ENCODE measurements around the gene COL5A3. TPM values are rescaled to one million over a fixed set of nuclear protein-coding genes. Genes with fewer than 3 reads are reported as not detected.

COL5A3 gene
- total RNA-seq, 1 experiment from 2014 or later: 0.26 TPM

- no peak for DNase-seq
- intact Hi-C loops (cut with micrococcal nuclease; ENCODE audit: unreplicated experiment): no loop called here
- H3K27me3 Mint-ChIP-seq (ENCODE audit: unreplicated experiment): peaks cover 30% of the 10 kb centered on the region
Observed at GRCh38 chr19:10044390-10044789, 34.1 kb upstream of the COL5A3 start.

GRCh38 chr19:10043286-10043927 lies 33.1 kb upstream of the COL5A3 start:
- H3K27me3 Mint-ChIP-seq (ENCODE audit: unreplicated experiment): peaks cover 20% of the 10 kb centered on the region
- H3K27ac Mint-ChIP-seq (ENCODE audit: unreplicated experiment): no peak overlapping the region
- H3K4me3 Mint-ChIP-seq (ENCODE audit: low read depth, unreplicated experiment): no peak overlapping the region
- no peak for DNase-seq
- TF ChIP-seq CTCF (IDR thresholded peaks at IDR 0.05; ENCODE audit: unreplicated experiment): no peak
- H3K9me3 Mint-ChIP-seq (ENCODE audit: low read depth, unreplicated experiment): no peaks in the 10 kb centered on the region
- intact Hi-C loops (cut with micrococcal nuclease; ENCODE audit: unreplicated experiment): no loop called here
- BruUV-seq (replicated peaks): no TSS peak
- H3K4me1 Mint-ChIP-seq (ENCODE audit: low read depth, unreplicated experiment): no peaks in the 10 kb centered on the region
- no peaks in the 10 kb centered on the region for H3K36me3 Mint-ChIP-seq (ENCODE audit: insufficient read depth, unreplicated experiment)
- CTCF ChIA-PET: no interaction called here

More at GRCh38 chr19:10044390-10044789, 34.1 kb upstream of the COL5A3 start:
- Mint-ChIP-seq H3K36me3 (ENCODE audit: insufficient read depth, unreplicated experiment) (no peaks in the 10 kb centered on the region), H3K4me1 (ENCODE audit: low read depth, unreplicated experiment) (no peaks in the 10 kb centered on the region), H3K4me3 (ENCODE audit: low read depth, unreplicated experiment) (no peak overlapping the region), H3K9me3 (ENCODE audit: low read depth, unreplicated experiment) (no peaks in the 10 kb centered on the region), H3K27ac (ENCODE audit: unreplicated experiment) (no peak overlapping the region)
- TF ChIP-seq CTCF (IDR thresholded peaks at IDR 0.05; ENCODE audit: unreplicated experiment): no peak
- CTCF ChIA-PET: no interaction called here
- no TSS peak for BruUV-seq (replicated peaks)

- no peaks in the 10 kb centered on the region for H3K9me3 Mint-ChIP-seq (ENCODE audit: low read depth, unreplicated experiment)
- intact Hi-C loops (cut with micrococcal nuclease; ENCODE audit: unreplicated experiment): loop anchor here (5.0 kb wide), 1 partner anchor 34 kb away; no protein-coding TSS in a partner anchor
- peak overlapping the region; percentile 21 for H3K4me3 Mint-ChIP-seq (ENCODE audit: low read depth, unreplicated experiment)
- peaks cover 14% of the 10 kb centered on the region for H3K4me1 Mint-ChIP-seq (ENCODE audit: low read depth, unreplicated experiment)
- peaks cover 23% of the 10 kb centered on the region for H3K36me3 Mint-ChIP-seq (ENCODE audit: insufficient read depth, unreplicated experiment)
- H3K27me3 Mint-ChIP-seq (ENCODE audit: unreplicated experiment): peaks cover 23% of the 10 kb centered on the region
- peak overlapping the region; percentile 52 for H3K27ac Mint-ChIP-seq (ENCODE audit: unreplicated experiment)
- TF ChIP-seq CTCF (IDR thresholded peaks at IDR 0.05; ENCODE audit: unreplicated experiment): no peak
- CTCF ChIA-PET: interaction anchor here (0.8 to 1.3 kb wide), 2 partner anchors 9 to 58 kb away, joined by 3 read pairs; no protein-coding TSS in a partner anchor
- no TSS peak for BruUV-seq (replicated peaks)
- DNase-seq: peak; percentile 43
Observed at GRCh38 chr19:10037809-10038208, 27.5 kb upstream of the COL5A3 start.

GRCh38 chr19:10037367-10037766 lies 27.1 kb upstream of the COL5A3 start:
- Mint-ChIP-seq H3K4me1 (ENCODE audit: low read depth, unreplicated experiment) (peaks cover 19% of the 10 kb centered on the region), H3K4me3 (ENCODE audit: low read depth, unreplicated experiment) (peak overlapping the region; percentile 21), H3K36me3 (ENCODE audit: insufficient read depth, unreplicated experiment) (peaks cover 25% of the 10 kb centered on the region), H3K27me3 (ENCODE audit: unreplicated experiment) (peaks cover 24% of the 10 kb centered on the region), H3K27ac (ENCODE audit: unreplicated experiment) (peak overlapping the region; percentile 52), H3K9me3 (ENCODE audit: low read depth, unreplicated experiment) (no peaks in the 10 kb centered on the region)
- intact Hi-C loops (cut with micrococcal nuclease; ENCODE audit: unreplicated experiment): loop anchor here (5.0 kb wide), 1 partner anchor 35 kb away; no protein-coding TSS in a partner anchor
- DNase-seq: peak; percentile 41
- no TSS peak for BruUV-seq (replicated peaks)
- no peak for TF ChIP-seq CTCF (IDR thresholded peaks at IDR 0.05; ENCODE audit: unreplicated experiment)
- CTCF ChIA-PET: interaction anchor here (0.8 to 1.3 kb wide), 3 partner anchors 8 to 213 kb away, joined by 3 read pairs; no protein-coding TSS in a partner anchor
